Mesenchymal stem cell (in vitro differentiated cells and primary cell): Measurements from ENCODE around the gene NPAS3.

Experiments used
- DNase-seq: peaks from one replicate; pipeline ENCODE4 v3.0.0-alpha.2; 2013
- H2AFZ ChIP-seq: one replicate; pipeline ENCODE4 v1.6.1; 2013; ENCODE audit warnings: low read depth, mild to moderate bottlenecking, control low read depth, inconsistent platforms, low read length, moderate library complexity
- H2AK5ac ChIP-seq: 2 replicates; pipeline ENCODE4 v1.6.1; 2013; ENCODE audit warnings: low read length, moderate library complexity, mild to moderate bottlenecking, inconsistent platforms; ENCODE audit not compliant: severe bottlenecking
- H2BK120ac ChIP-seq: one replicate; pipeline ENCODE4 v1.6.1; 2013; ENCODE audit warnings: low read depth, mild to moderate bottlenecking, inconsistent platforms, low read length, moderate library complexity
- H2BK12ac ChIP-seq, 2 experiments: one replicate each; pipeline ENCODE4 v1.6.1; 2013; ENCODE audit warnings: inconsistent platforms in 2 of 2, low read length in 2 of 2, mild to moderate bottlenecking in 2 of 2, moderate library complexity in 2 of 2, control low read depth in 1 of 2
- H2BK15ac ChIP-seq: one replicate; pipeline ENCODE4 v1.6.1; 2013; ENCODE audit warnings: mild to moderate bottlenecking, low read depth, inconsistent platforms; ENCODE audit not compliant: poor library complexity, severe bottlenecking
- H2BK5ac ChIP-seq: 2 replicates; pipeline ENCODE4 v1.6.1; 2013; ENCODE audit warnings: low read depth, mild to moderate bottlenecking, low read length, control low read depth, inconsistent platforms; ENCODE audit not compliant: poor library complexity, severe bottlenecking
- H3K14ac ChIP-seq, 2 experiments: one replicate each; pipeline ENCODE4 v1.6.1; 2013; ENCODE audit warnings: inconsistent platforms in 2 of 2, low read length in 2 of 2, control low read depth in 1 of 2, mild to moderate bottlenecking in 1 of 2, moderate library complexity in 1 of 2
- H3K18ac ChIP-seq, 2 experiments: one replicate each; pipeline ENCODE4 v1.6.1; 2013; ENCODE audit warnings: inconsistent platforms in 2 of 2, low read length in 2 of 2, control low read depth in 1 of 2, low read depth in 1 of 2, mild to moderate bottlenecking in 1 of 2
- H3K23ac ChIP-seq, 2 experiments: one replicate each; pipeline ENCODE4 v1.6.1; 2013; ENCODE audit warnings: inconsistent platforms in 2 of 2, low read length in 2 of 2, mild to moderate bottlenecking in 2 of 2, moderate library complexity in 2 of 2, control low read depth in 1 of 2
- H3K27ac ChIP-seq: 2 replicates; pipeline ENCODE4 v1.5.1; 2013; ENCODE audit warnings: mild to moderate bottlenecking, moderate library complexity, low read length, control low read depth, inconsistent platforms; ENCODE audit not compliant: poor library complexity, severe bottlenecking
- H3K27me3 ChIP-seq, 2 experiments: 2 replicates each; pipeline versions ENCODE4 v1.6.1 to v1.7.0; 2013; ENCODE audit warnings: low read length in 2 of 2, mild to moderate bottlenecking in 2 of 2, moderate library complexity in 2 of 2, control low read depth in 1 of 2, inconsistent platforms in 1 of 2; ENCODE audit not compliant: control insufficient read depth in 1 of 2, insufficient read depth in 1 of 2
- H3K36me3 ChIP-seq, 2 experiments: 2 replicates each; pipeline versions ENCODE4 v1.6.1 to v1.7.0; 2013; ENCODE audit warnings: low read length in 2 of 2, control low read depth in 1 of 2, inconsistent platforms in 1 of 2, low read depth in 1 of 2, mild to moderate bottlenecking in 1 of 2; ENCODE audit not compliant: insufficient read depth in 2 of 2, control insufficient read depth in 1 of 2
- H3K4ac ChIP-seq, 2 experiments: one replicate each; pipeline ENCODE4 v1.6.1; 2013; ENCODE audit warnings: inconsistent platforms in 2 of 2, low read length in 2 of 2, mild to moderate bottlenecking in 2 of 2, moderate library complexity in 2 of 2, control low read depth in 1 of 2, low read depth in 1 of 2
- H3K4me1 ChIP-seq: 2 replicates; pipeline ENCODE4 v1.6.1; 2013; ENCODE audit warnings: low read depth, low read length, control low read depth; ENCODE audit not compliant: control insufficient read depth, insufficient read depth
- H3K4me2 ChIP-seq: 2 replicates; pipeline ENCODE4 v1.6.1; 2013; ENCODE audit warnings: low read length, mild to moderate bottlenecking, inconsistent platforms; ENCODE audit not compliant: poor library complexity, severe bottlenecking
- H3K4me3 ChIP-seq, 2 experiments: 2 replicates each; pipeline versions ENCODE4 v1.5.1 to v1.7.0; 2013; ENCODE audit warnings: low read length in 2 of 2, mild to moderate bottlenecking in 2 of 2, control low read depth in 1 of 2, low read depth in 1 of 2; ENCODE audit not compliant: insufficient read depth in 1 of 2
- H3K79me1 ChIP-seq: replicated peaks from 2 replicates; pipeline ENCODE4 v1.6.1; 2013; ENCODE audit warnings: mild to moderate bottlenecking, control low read depth, low read length, inconsistent platforms; ENCODE audit not compliant: poor library complexity, severe bottlenecking
- H3K9ac ChIP-seq: 2 replicates; pipeline ENCODE4 v1.7.0; 2013; ENCODE audit warnings: mild to moderate bottlenecking, low read length, moderate library complexity
- H3K9me3 ChIP-seq: 2 replicates; pipeline ENCODE4 v1.7.0; 2013; ENCODE audit warnings: mild to moderate bottlenecking, low read length; ENCODE audit not compliant: control insufficient read depth
- H4K8ac ChIP-seq: one replicate; pipeline ENCODE4 v1.6.1; 2013; ENCODE audit warnings: inconsistent platforms, mild to moderate bottlenecking, low read length, moderate library complexity
- H4K91ac ChIP-seq: one replicate; pipeline ENCODE4 v1.6.1; 2013; ENCODE audit warnings: mild to moderate bottlenecking, low read length, inconsistent platforms
- WGBS: methylation state at CpG from one replicate; pipeline ENCODE4 v1.1.7; 2013; ENCODE audit warnings: mixed read lengths; 5-methylcytosine and 5-hydroxymethylcytosine counted together

NPAS3 gene

DNA sequence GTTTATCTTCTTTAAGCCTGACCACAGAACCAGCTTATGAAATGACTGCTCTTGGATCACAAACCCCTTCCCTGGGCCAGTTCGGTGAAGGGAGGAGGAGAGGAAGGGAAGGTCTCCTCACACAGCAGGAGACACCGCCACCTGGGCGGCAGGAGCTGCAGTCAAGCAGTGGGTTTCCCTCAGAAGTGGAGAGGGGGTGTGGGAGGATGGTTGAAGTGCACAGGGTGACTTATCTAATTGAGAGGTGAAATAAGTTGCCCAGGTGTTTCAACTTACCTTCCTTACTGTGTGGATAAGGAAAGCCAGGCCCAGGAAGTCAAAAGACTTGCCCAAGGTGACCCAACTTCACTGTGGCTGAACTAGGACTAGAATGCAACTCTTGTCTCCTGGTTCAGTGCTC, 905.4 kb downstream of the NPAS3 start:
- no peak overlapping the region for H4K91ac ChIP-seq
- no peaks in the 10 kb centered on the region for H3K79me1 ChIP-seq
- no peak overlapping the region for H2AFZ ChIP-seq
- H4K8ac ChIP-seq, result no peak overlapping the region
- H3K23ac ChIP-seq, result no peak overlapping the region
- H2BK15ac ChIP-seq, result no peak overlapping the region
- H3K4ac ChIP-seq, result no peak overlapping the region
- H3K27me3 ChIP-seq, result peaks cover 21 to 48% of the 10 kb centered on the region in 2 experiments
- no peak overlapping the region for H3K4me3 ChIP-seq
- H3K18ac ChIP-seq, result no peak overlapping the region
- H2AK5ac ChIP-seq, result no peak overlapping the region
- H2BK5ac ChIP-seq, result no peak overlapping the region
- H3K36me3 ChIP-seq, result no peaks in the 10 kb centered on the region
- H3K4me2 ChIP-seq, result no peak overlapping the region
- H2BK120ac ChIP-seq, result no peak overlapping the region
- no peak overlapping the region for H3K27ac ChIP-seq
- H3K9me3 ChIP-seq, result no peaks in the 10 kb centered on the region
- 83% methylated on average over 3 of the region's 3 CpGs for WGBS
- no peak overlapping the region for H2BK12ac ChIP-seq
- H3K4me1 ChIP-seq, result no peaks in the 10 kb centered on the region
- no peak for DNase-seq
- no peak overlapping the region for H3K14ac ChIP-seq
- H3K9ac ChIP-seq, result no peak overlapping the region

DNA sequence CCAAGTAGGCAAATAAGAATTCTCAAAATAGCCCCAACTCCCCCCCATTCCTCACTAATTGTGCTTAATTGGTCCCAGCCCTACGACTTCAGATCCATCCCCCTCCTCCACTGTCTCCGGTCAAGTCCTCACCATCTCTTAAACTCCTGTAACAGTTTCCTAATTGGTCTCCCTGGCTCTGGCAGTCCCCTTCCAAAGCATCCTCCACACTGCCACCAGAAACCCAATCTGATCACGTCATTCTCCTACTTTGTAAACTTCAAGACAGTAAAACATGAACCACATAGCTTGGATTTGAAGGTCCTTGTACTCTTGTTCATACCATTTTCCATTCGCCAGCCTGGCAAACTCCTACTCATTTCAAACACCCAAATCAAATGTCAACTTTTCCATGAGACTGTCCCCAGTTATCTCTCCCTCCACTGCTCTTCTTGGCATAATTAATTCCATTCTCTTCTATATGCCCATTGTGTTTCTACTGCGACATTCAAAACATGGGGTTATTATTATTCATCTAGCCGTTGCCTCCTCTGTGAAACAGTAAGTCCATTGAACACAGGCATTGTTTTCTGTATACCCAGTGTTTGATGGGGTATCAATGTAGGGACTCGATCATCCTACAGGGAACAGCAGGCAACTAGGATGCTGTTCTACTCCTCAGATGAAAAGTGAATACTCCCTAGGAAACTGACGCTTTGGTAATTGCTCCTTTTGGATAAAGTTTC, 907.6 kb downstream of the NPAS3 start:
- Histone ChIP-seq H3K9ac (no peak overlapping the region), H2BK15ac (no peak overlapping the region), H2AFZ (no peak overlapping the region), H3K4me2 (no peak overlapping the region), H3K36me3 (no peaks in the 10 kb centered on the region), H3K18ac (no peak overlapping the region), H3K27ac (no peak overlapping the region), H3K4me3 (no peak overlapping the region), H3K4me1 (no peaks in the 10 kb centered on the region), H2BK120ac (no peak overlapping the region), H3K79me1 (no peaks in the 10 kb centered on the region), H3K27me3 (peaks cover 21 to 36% of the 10 kb centered on the region in 2 experiments), H2BK5ac (no peak overlapping the region), H4K8ac (no peak overlapping the region), H3K14ac (no peak overlapping the region), H3K9me3 (no peaks in the 10 kb centered on the region), H3K23ac (no peak overlapping the region), H4K91ac (no peak overlapping the region), H2BK12ac (no peak overlapping the region), H2AK5ac (no peak overlapping the region), H3K4ac (no peak overlapping the region)
- WGBS, result 87% methylated on average over 7 of the region's 8 CpGs
- no peak for DNase-seq

DNA sequence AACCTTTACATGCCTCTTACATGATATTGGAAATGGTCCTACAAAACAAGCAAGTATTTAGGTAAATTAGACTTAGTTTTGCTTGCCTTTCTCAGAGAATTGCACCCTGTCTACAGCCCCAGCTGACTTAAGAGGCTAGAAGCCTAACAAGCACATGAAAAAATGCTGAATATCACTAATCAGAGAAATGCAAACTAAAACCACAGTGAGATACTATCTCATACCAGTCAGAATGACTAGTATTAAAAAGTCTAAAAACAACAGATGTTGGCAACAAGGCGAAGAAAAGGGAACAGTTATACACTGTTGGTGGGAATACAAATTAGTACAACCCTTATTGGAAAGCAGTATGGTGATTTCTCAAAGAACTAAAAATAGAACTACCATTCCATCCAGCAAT, 908.4 kb downstream of the NPAS3 start:
- no peak overlapping the region for H3K4me3 ChIP-seq
- WGBS, result no CpG with 5 or more reads among the region's 1 CpG

DNA sequence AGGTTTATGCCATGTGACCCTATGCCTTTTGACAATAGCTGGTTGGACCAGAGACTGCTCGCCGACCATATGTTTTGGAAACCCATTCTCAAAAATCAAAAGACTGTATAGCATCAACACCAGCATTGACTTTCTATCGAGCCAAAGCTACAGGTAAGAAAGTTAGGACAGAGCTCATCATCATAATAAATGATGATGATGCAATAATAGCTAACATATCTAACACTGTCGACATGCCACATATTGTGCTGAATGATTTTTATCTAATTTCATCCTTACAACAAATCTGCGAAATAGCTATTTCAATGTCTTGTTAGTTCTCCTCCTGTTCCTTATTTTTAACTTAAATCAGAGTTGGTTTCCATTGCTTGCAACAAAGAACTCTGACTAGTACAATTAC, 909.3 kb downstream of the NPAS3 start:
- no peak overlapping the region for H3K4me3 ChIP-seq
- WGBS, result 94% methylated on average over 4 of the region's 5 CpGs

More for the DNA sequence above, 908.4 kb downstream of the NPAS3 start:
- Histone ChIP-seq H3K18ac (no peak overlapping the region), H3K36me3 (no peaks in the 10 kb centered on the region), H3K23ac (no peak overlapping the region), H2BK120ac (no peak overlapping the region), H2BK5ac (no peak overlapping the region), H3K4me2 (no peak overlapping the region), H2BK12ac (no peak overlapping the region), H2AFZ (no peak overlapping the region), H2AK5ac (no peak overlapping the region), H2BK15ac (no peak overlapping the region), H3K79me1 (no peaks in the 10 kb centered on the region), H3K27me3 (peaks cover 23 to 36% of the 10 kb centered on the region in 2 experiments), H3K4me1 (no peaks in the 10 kb centered on the region), H4K8ac (no peak overlapping the region), H4K91ac (no peak overlapping the region), H3K9ac (no peak overlapping the region), H3K9me3 (no peaks in the 10 kb centered on the region), H3K14ac (no peak overlapping the region), H3K4ac (no peak overlapping the region), H3K27ac (no peak overlapping the region)
- DNase-seq, result no peak

More for the DNA sequence above, 909.3 kb downstream of the NPAS3 start:
- Histone ChIP-seq H3K4me2 (no peak overlapping the region), H3K27me3 (peaks cover 23 to 34% of the 10 kb centered on the region in 2 experiments), H3K4me1 (no peaks in the 10 kb centered on the region), H3K23ac (no peak overlapping the region), H2AFZ (no peak overlapping the region), H2BK120ac (no peak overlapping the region), H3K14ac (no peak overlapping the region), H2AK5ac (no peak overlapping the region), H3K4ac (no peak overlapping the region), H2BK12ac (no peak overlapping the region), H4K91ac (no peak overlapping the region), H3K9me3 (no peaks in the 10 kb centered on the region), H3K9ac (no peak overlapping the region), H3K36me3 (no peaks in the 10 kb centered on the region), H4K8ac (no peak overlapping the region), H3K18ac (no peak overlapping the region), H2BK5ac (no peak overlapping the region), H3K79me1 (no peaks in the 10 kb centered on the region), H2BK15ac (no peak overlapping the region), H3K27ac (no peak overlapping the region)
- no peak for DNase-seq
